Measurements from ENCODE around the gene CYTH3.

DNA sequence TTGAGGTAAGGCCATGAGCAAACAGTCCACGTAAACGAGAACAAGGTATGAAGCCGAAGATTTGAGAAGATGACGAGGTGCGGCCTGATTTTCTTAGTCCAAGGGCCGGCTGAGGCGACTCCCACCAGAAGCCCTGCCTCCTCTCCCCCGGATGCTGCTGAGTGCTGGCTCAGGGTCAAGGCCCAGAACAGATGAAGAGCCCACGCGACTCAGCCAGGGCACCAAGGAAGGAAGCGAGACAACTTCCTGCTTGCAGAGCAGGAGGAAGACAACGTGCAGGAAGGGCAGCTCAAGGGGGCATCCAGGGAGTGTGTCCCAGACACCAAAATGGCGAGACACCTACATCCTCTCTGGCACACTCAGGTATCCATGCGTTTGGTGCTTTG lies 99.5 kb downstream of the CYTH3 start:
- TF ChIP-seq LARP7 (IDR thresholded peaks at IDR 0.05) (no peak), TCFL5 (CRISPR knock-in tag; conservative IDR thresholded peaks at IDR 0.05) (no peak), KDM1A (IDR thresholded peaks at IDR 0.05) (no peak)
- TF ChIP-seq, protein P1, sequence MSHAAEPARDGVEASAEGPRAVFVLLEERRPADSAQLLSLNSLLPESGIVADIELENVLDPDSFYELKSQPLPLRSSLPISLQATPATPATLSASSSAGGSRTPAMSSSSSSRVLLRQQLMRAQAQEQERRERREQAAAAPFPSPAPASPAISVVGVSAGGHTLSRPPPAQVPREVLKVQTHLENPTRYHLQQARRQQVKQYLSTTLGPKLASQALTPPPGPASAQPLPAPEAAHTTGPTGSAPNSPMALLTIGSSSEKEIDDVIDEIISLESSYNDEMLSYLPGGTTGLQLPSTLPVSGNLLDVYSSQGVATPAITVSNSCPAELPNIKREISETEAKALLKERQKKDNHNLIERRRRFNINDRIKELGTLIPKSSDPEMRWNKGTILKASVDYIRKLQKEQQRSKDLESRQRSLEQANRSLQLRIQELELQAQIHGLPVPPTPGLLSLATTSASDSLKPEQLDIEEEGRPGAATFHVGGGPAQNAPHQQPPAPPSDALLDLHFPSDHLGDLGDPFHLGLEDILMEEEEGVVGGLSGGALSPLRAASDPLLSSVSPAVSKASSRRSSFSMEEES (CRISPR knock-in tag; IDR thresholded peaks at IDR 0.05), result no peak

Data from K562 (cell line).